Measurements from ENCODE around the gene IL17RB. TPM values are rescaled to one million over a fixed set of nuclear protein-coding genes. Genes with fewer than 3 reads are reported as not detected.

IL17RB gene
- total and polyA plus RNA-seq, 2 donors (not counting 1 experiment from before 2014, with no cell fraction given) = 0.07 to 0.32 TPM

- H3K4me3 ChIP-seq (ENCODE audit: control extremely low read depth in 1 of 5, extremely low read depth in 1 of 5, insufficient read depth in 1 of 5, low read depth in 2 of 5, low read length in 4 of 5) = no peak overlapping the region
- no peaks in the 10 kb centered on the region for H3K9me3 ChIP-seq (ENCODE audit: control extremely low read depth in 1 of 3, control insufficient read depth in 2 of 3, insufficient read depth in 1 of 3, low read length in 2 of 3)
- H3K4me1 Mint-ChIP-seq = peaks cover 7% of the 10 kb centered on the region
- H3K36me3 ChIP-seq (replicated peaks in 1 of 2; ENCODE audit: control extremely low read depth in 1 of 2, control insufficient read depth in 1 of 2, extremely low read depth in 1 of 2, insufficient read depth in 2 of 2, low read length in 1 of 2) = no peaks in the 10 kb centered on the region
- no peak overlapping the region for H3K4me3 Mint-ChIP-seq
- H3K27ac Mint-ChIP-seq = no peak overlapping the region
- DNase-seq = no peak
- H3K4me1 ChIP-seq (ENCODE audit: control insufficient read depth in 2 of 2, insufficient read depth in 2 of 2, low read length in 2 of 2) = peaks cover 4 to 7% of the 10 kb centered on the region in 2 donors
- no peak overlapping the region for H2AFZ ChIP-seq (ENCODE audit: insufficient read depth, low read depth, low read length, poor library complexity, severe bottlenecking)
- no peaks in the 10 kb centered on the region for H4K20me1 ChIP-seq (ENCODE audit: control insufficient read depth, insufficient read depth, low read length, poor library complexity, severe bottlenecking)
- no peaks in the 10 kb centered on the region for H3K79me2 ChIP-seq (ENCODE audit: control insufficient read depth, insufficient read depth, low read length)
- intact Hi-C loops (cut with micrococcal nuclease) = no loop called here
- no peak overlapping the region for H3K27ac ChIP-seq (ENCODE audit: low read length in 2 of 2)
- no peak for ATAC-seq (ENCODE audit: low read depth)
- H3K4me2 ChIP-seq (replicated peaks; ENCODE audit: low read depth, low read length, poor library complexity, severe bottlenecking) = no peak overlapping the region
- POLR2A ChIA-PET = no interaction called here
- 73% methylated on average over 3 of the region's 5 CpGs for WGBS (ENCODE audit: insufficient coverage)
- H3K9ac ChIP-seq (ENCODE audit: low read length) = no peak overlapping the region
- CTCF ChIA-PET = no interaction called here
- TF ChIP-seq EZH2 (IDR thresholded peaks at IDR 0.05; ENCODE audit: borderline replicate concordance, insufficient read depth, low read depth, low read length, poor library complexity, severe bottlenecking) (no peak), CTCF (IDR thresholded peaks at IDR 0.05) (no peak)
- no peaks in the 10 kb centered on the region for H3K9me3 Mint-ChIP-seq (ENCODE audit: insufficient read depth)
- peaks cover 0 to 23% (median 6%) of the 10 kb centered on the region in 4 experiments for H3K27me3 ChIP-seq (replicated peaks in 1 of 4; ENCODE audit: control extremely low read depth in 1 of 4, control insufficient read depth in 3 of 4, insufficient read depth in 4 of 4, low read length in 3 of 4)
- peaks cover 14% of the 10 kb centered on the region for H3K27me3 Mint-ChIP-seq
These were observed 4.5 kb downstream of the IL17RB start for GRCh38 chr3:53850895-53851294.

GRCh38 chr3:53856964-53857363, 10.6 kb downstream of the IL17RB start:
- Histone ChIP-seq H3K4me1 (ENCODE audit: control insufficient read depth in 2 of 2, insufficient read depth in 2 of 2, low read length in 2 of 2) (peaks cover 8 to 16% of the 10 kb centered on the region in 2 donors), H3K27me3 (replicated peaks in 1 of 4; ENCODE audit: control extremely low read depth in 1 of 4, control insufficient read depth in 3 of 4, insufficient read depth in 4 of 4, low read length in 3 of 4) (no peaks in the 10 kb centered on the region), H2AFZ (ENCODE audit: insufficient read depth, low read depth, low read length, poor library complexity, severe bottlenecking) (no peak overlapping the region), H3K79me2 (ENCODE audit: control insufficient read depth, insufficient read depth, low read length) (no peaks in the 10 kb centered on the region), H3K4me3 (ENCODE audit: control extremely low read depth in 1 of 5, extremely low read depth in 1 of 5, insufficient read depth in 1 of 5, low read depth in 2 of 5, low read length in 4 of 5) (no peak overlapping the region), H3K4me2 (replicated peaks; ENCODE audit: low read depth, low read length, poor library complexity, severe bottlenecking) (no peak overlapping the region), H4K20me1 (ENCODE audit: control insufficient read depth, insufficient read depth, low read length, poor library complexity, severe bottlenecking) (no peaks in the 10 kb centered on the region), H3K27ac (ENCODE audit: low read length in 2 of 2) (no peak overlapping the region), H3K36me3 (replicated peaks in 1 of 2; ENCODE audit: control extremely low read depth in 1 of 2, control insufficient read depth in 1 of 2, extremely low read depth in 1 of 2, insufficient read depth in 2 of 2, low read length in 1 of 2) (peaks cover 0 to 7% of the 10 kb centered on the region in 2 experiments), H3K9me3 (ENCODE audit: control extremely low read depth in 1 of 3, control insufficient read depth in 2 of 3, insufficient read depth in 1 of 3, low read length in 2 of 3) (no peaks in the 10 kb centered on the region), H3K9ac (ENCODE audit: low read length) (no peak overlapping the region)
- CTCF ChIA-PET = interaction anchor here (0.6 kb wide), 1 partner anchor 592 kb away, joined by 3 read pairs; no protein-coding TSS in a partner anchor
- 33% methylated on average over 3 of the region's 7 CpGs for WGBS (ENCODE audit: insufficient coverage)
- no peak for TF ChIP-seq EZH2 (IDR thresholded peaks at IDR 0.05; ENCODE audit: borderline replicate concordance, insufficient read depth, low read depth, low read length, poor library complexity, severe bottlenecking)
- TF ChIP-seq CTCF (IDR thresholded peaks at IDR 0.05) = no peak
- Mint-ChIP-seq H3K4me3 (no peak overlapping the region), H3K27me3 (no peaks in the 10 kb centered on the region), H3K9me3 (ENCODE audit: insufficient read depth) (no peaks in the 10 kb centered on the region), H3K4me1 (peaks cover 26% of the 10 kb centered on the region), H3K27ac (no peak overlapping the region)
- DNase-seq (no peak), ATAC-seq (ENCODE audit: low read depth) (no peak)
- POLR2A ChIA-PET = no interaction called here
- intact Hi-C loops (cut with micrococcal nuclease) = no loop called here

Measured in B cell (primary cell).